HG02938 (cell line): ENCODE results near the gene COX6B1.
"Not testable (repeated sequence)": the region's sequence is repeated elsewhere in the genome, so short reads cannot be mapped to it uniquely, and the experiment has no call there.

Experiments
- ATAC-seq: cut with Tn5 transposase; IDR thresholded peaks from one replicate; pipeline ENCODE4 v1.9.1; 2021; ENCODE audit warnings: mild to moderate bottlenecking, moderate library complexity; ENCODE audit not compliant: unreplicated experiment

COX6B1 gene

GRCh38 chr19:35648017-35648961, at the start of gene COX6B1:
Gene COX6B1, plus strand, starts transcription at chr19:35648323. Its CDS starts 2,921 bp downstream, at chr19:35651244.
- peak; percentile 63 for ATAC-seq

DNA sequence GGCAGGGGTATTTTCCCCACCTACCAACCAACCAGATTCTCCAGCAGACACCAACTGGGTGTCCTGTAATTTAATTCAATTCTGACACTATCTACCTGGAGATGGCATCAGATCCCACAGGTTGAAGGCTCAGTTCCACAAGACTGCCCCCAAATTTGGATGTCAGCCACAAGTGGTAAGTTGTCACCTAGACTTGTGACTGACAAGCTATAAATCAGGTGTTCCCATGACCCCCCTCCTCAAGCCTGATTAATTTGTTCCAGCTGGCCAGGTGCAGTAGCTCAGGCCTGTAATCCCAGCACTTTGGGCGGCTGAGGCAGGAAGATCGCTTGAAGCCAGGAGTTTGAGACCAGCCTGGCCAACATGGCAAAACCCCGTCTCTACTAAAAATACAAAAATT, 46.2 kb upstream of the COX6B1 start:
- ATAC-seq, result no peak

DNA sequence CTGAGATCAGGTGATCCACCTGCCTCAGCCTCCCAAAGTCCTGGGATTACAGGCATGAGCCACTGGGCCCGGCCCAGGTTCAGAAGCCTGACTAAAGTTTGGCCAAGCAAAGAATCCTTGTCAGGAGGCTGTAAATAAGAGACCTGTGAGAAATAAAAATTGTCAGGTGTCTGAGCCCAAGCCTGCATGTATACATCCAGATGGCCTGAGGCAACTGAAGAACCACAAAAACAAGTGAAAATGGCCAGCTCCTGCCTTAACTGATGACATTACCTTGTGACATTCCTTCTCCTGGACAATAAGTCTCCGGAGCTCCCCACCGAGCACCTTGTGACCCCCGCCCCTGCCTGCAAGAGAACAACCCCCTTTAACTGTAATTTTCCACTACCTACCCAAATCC, 43.7 kb upstream of the COX6B1 start:
- not testable (repeated sequence) for ATAC-seq

GRCh38 chr19:35607170-35607569, 41.0 kb upstream of the COX6B1 start:
- ATAC-seq, result not testable (repeated sequence)

GRCh38 chr19:35607661-35608060, 40.5 kb upstream of the COX6B1 start:
- ATAC-seq, result no peak

DNA sequence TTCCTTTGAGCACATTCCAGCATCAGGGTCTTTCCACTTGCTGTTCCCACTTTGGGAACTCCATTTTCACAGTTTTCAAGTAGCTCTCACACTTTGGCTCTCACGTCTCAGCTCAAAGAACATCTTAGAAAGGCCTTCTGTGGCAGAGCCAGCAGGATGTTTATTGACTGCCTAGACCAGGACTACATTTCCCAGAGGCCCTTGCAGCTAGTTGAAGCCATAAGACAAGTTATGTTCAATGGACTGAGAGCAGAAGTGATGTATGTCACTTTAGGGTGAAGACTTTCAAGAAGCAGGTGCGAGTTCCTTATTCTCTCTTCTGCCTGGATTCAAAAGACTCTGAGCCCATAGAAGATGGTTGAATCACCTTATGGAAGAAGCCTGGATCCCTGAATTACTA, 39.9 kb upstream of the COX6B1 start:
- no peak for ATAC-seq

GRCh38 chr19:35609851-35610353, 38.2 kb upstream of the COX6B1 start:
- no peak for ATAC-seq

- ATAC-seq, result no peak
These were observed 35.9 kb upstream of the COX6B1 start for GRCh38 chr19:35612224-35612558.

DNA sequence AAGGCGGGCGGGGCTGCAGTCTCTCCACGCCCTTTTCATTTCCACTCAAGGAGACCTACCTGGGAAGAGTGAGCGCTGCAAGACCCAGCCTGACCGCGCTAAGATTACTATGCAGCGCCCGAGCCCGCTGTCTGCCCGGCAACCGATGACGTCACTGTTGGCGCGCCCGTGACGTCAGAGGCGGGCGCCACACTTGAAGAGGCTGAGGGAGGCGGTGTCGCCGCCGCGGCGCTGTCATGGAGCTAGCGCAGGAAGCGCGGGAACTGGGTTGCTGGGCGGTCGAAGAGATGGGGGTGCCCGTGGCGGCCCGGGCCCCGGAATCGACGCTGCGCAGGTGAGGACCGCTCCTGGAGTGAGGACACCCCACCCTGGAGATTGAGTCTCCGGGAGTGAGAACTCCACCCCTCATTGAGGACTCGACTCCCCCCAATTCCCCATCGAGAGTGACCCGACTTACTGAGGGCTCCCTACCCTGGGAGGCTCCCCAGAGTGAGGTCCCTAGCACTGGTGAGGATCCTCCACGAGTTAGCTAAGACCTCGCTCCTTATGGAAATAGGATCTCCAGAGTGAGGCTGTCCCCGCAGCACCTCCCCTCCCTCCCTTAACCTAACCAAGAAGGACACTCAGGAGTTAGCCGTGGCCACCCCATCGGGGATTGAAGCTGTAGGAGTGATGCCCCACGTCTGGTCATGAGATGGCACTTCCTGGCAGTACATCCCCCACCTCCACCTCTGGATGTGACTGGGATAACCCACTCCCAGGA, 35.4 kb upstream of the COX6B1 start, which contains the start of gene HAUS5:
Gene HAUS5, plus strand, starts transcription at position 177 of the 763 bp plus-strand sequence. Its CDS starts 60 bp downstream, at position 237.
- ATAC-seq, result peak; percentile 73

DNA sequence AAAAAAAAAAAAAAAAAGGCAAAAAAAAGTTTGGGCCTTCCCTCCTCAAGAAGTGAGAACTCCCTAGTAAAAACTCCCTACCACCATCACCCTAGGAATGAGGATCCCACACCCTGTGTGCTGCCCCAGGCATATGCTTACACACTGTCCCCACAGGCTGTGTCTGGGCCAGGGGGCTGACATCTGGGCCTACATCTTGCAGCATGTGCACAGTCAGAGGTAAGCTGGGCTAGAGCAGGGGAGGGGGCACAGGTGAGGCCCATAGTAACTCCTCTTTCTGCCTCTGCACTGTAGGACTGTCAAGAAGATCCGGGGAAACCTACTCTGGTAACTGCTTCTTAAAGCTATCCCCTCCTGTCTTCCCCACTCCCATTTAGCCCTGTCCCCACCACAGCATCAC, 34.5 kb upstream of the COX6B1 start:
- no peak for ATAC-seq

GRCh38 chr19:35615036-35615435, 33.1 kb upstream of the COX6B1 start:
- ATAC-seq, result no peak

- ATAC-seq, result no peak
These were observed 29.3 kb upstream of the COX6B1 start for GRCh38 chr19:35618857-35619256.

DNA sequence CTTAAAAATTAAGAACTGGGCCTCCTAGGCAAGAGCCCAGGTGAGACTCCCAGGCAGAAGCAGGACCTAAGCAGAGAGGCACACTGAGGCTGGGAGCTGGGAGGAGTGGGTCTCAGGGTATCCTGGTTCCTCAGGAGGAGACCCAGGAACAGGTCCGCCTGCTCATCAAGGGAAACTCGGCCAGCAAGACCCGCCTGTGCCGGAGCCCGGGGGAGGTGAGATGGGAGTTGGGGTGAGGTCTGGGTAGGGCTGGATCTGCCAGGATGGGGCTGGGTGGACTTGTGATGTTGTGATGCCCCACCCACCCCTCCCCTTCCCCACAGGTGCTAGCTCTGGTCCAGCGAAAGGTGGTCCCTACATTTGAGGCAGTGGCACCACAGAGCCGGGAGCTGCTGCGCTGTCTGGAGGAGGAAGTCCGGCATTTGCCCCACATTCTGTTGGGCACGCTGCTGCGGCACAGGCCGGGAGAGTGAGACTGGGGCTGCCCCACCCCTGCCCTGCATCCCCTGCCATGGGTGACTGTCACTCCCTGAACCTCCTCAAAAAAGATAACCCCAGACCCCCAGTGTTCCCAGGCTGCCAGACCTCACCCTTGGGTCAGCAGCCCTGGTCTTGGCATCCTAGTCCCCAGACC, 28.7 kb upstream of the COX6B1 start:
- ATAC-seq, result no peak

DNA sequence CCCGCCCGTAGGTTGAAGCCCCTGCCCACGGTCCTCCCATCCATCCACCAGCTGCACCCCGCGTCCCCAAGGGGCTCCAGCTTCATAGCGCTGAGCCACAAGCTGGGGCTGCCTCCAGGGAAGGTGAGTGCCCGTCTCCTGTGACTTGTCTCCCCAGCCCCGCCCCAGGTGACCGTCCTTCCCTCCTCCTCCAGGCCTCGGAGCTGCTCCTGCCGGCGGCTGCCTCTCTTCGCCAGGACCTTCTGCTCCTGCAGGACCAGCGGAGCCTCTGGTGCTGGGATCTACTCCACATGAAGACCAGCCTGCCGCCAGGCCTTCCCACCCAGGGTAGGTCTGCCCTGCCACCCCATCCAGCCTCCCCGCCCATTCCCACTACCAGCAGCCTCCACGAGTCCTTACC, 28.1 kb upstream of the COX6B1 start:
- no peak for ATAC-seq

GRCh38 chr19:35621708-35622107, 26.4 kb upstream of the COX6B1 start:
- ATAC-seq, result no peak

DNA sequence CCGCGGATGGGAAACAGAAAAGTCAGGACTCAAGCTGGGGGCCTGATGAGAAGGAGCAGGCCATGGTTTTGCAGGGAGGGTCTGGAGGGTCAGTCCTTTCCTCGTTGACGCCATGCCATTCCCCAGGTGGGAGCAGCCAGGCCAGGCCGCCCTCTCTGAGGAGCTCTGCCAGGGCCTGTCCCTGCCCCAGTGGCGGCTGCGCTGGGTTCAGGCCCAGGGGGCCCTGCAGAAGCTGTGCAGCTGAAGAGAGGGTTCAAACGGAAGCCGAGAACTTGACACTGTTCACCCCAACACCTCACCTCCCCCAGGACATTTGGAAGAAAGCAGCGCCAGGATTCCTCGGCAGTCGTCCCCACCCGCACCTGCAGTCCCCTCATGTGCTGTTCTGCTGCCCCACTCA, 25.4 kb upstream of the COX6B1 start:
- no peak for ATAC-seq

DNA sequence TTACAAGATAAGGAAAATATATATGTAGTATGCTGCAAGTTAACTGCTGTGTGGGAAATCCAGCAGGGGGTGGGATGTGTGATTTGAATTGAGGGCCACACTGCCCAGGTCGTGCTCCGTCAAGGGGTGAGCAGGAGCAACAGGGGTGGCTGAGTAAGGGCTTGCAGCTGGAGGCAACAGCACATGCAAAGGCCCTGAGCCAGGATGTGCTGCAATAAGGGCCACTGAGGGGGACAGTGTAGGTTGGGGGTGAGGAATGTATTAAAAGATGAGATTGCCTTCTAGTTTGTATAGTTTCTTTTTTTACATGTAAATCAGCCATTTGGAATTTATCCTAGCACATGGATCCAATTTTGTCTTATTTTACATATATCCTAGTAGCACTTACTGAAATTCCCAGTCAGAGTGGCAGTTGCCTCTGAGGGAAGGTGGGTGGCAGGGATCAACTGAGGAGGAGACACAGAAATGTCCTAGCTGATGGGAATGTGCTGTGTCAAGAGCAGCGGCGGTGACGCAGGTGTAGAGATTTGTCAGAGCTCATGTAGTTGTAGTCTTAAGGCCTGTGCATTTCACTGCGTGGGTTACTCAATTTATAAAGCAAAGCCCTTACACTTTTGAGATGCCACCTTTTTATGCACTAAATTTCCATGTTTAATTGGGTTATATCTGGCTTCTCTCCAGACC, 24.7 kb upstream of the COX6B1 start:
- ATAC-seq, result no peak

GRCh38 chr19:35628264-35628564, 19.9 kb upstream of the COX6B1 start:
- ATAC-seq, result no peak

- ATAC-seq, result peak; percentile 95
These were observed 19.4 kb upstream of the COX6B1 start, which contains the start of gene RBM42 for GRCh38 chr19:35628565-35629331. Gene RBM42, plus strand, starts transcription at chr19:35629036. Its CDS starts 118 bp downstream, at chr19:35629154.

- ATAC-seq, result no peak
These were observed 18.8 kb upstream of the COX6B1 start for GRCh38 chr19:35629332-35629633.
